ENCODE results near the gene SCAMP1.

Gene SCAMP1

DNA sequence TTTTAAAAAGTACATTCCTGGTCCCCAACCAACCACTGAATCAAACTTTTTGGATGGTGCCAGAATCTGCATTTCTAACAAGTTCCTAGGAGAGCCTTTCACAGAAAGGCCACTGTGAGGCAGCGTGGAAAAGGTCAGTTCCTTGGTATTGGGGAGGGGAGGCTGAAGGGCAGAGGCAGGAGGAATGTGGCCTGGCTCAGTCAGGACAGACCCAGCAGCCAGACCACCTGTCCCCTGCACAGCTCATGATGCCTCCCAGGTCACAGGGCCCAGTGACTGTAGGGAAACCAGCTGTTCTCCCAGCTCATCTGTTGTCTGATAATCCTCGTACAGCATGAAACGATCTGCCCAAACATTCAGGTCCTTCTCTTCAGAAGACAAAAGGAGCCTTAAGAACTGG, 155.3 kb downstream of the SCAMP1 start:
- DNase-seq: no peak

DNA sequence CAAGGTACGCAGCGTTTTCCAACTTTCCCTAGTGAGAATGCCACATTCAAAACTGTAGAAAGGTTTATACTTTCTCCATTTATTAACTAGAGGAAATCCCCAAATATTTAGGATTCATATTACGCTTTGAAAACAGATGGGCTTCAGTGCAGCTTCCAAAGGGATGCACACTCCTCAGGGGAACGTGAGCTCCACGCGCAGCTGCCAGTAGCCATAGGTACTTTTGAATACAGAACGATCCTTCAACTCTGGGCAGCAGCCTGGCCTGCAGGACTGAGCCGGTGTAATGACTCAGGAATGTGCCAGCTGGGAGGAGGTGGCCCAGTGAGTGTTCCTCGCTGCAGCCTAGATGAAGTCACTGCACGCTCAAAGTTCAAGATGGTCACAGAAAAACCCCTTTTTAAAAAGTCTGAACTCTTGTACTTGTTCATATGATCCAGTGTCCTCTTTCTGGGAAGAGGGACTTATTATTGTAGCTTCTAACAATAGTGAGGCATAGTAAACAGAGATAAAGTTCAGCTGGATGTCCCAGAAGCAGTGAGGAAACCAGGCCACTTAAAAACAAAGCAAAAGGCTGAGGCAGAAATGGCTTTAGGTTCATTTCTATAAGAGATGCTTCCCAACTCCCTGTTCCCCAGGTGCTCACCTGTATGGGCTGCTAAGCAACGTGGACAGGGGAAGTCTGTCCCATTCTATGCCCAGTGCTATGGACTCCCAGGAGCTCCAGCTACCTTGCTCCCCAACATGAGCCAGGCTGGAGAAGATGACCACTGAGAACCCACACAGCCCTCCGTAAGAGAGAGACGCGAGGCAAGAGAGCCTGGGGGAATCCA, 158.2 kb downstream of the SCAMP1 start:
- DNase-seq: no peak

DNA sequence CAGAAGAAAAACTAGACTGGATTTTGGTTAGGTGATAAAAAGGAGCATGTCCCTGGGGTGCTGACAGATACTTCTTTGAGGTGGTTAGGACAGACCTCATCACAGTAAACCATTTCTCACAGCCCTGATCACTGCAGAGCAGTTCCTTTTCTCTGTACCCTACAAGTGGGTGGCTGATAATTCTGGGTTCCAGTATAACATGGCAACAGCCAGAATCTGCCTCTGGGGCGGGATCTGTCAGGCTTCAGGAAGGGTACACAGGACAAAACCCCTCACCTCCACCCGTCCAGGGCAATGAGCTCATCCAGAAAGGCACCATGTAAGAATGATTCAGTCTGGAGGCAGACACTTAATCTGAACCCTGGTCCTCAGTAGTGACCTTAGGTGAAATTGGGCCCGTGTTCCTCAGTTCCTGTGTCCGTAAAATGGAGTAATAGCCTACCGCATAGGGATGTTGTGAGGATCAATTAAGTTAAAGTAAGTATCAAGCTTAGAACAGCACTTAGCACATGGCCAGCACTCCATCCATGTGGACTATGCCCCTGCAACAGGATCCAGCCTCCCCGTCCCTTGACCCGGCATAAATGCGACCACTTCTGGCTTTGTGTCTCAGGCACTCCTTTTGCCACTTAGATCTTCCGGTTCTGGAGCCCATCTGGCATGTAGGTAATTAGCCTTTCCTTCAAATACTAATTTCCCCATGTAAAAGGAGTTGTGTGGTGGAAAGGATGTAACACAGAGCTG, 159.0 kb downstream of the SCAMP1 start:
- no peak for DNase-seq

DNA sequence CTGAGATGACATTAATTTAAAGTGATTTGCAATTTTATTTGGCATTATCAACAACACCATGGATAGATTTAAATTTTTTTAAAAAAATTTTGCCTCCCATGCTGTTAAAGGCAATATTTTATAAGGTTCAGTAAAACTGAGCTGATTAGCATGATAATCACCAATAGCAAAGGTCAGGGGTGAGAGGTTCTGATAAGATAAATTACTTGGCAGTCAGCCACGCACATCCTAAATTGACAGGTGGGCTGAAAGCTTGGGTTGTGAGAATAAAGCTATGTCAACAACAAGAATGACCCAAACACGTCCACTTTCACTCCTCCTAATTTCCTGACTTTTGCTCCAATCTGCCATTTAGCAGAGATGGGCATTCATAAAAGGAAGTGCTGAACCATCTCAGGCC, 161.0 kb downstream of the SCAMP1 start:
- DNase-seq: no peak

DNA sequence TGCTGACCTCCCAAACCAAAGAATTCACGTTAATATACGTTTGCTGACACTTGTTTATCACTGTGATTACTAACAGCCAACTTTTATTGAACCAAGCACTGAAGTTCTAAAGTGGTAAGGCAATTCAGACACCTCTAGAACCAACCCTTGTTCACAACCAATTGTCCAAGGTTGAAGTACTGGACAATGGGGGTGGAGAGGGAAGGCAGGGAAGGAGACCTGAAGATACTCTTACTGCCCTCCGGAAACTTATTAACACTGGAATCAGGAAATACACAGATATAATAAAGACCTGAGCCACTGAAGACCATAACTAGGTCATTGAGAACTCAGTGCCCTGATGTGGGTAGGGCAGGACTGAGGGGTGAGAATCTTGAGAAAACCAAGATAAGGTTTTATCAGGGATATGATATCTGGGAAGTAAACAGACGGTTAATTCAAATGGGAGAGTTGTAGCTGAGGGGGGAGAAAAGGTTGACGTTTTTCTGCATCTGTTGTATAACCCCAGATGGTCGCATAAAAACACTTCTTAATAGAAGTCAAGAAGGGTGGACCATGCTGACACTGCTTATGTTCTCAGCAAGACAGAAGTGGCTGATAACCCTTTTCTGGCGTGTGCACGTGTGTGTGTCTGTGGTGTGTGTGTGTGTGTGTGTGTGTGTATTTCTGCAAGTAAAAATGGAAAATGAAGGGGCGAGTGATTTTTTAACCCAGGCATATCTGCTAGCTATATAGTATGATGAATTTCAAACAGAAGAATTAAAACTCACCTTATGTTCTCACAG, 162.3 kb downstream of the SCAMP1 start:
- no peak for DNase-seq

DNA sequence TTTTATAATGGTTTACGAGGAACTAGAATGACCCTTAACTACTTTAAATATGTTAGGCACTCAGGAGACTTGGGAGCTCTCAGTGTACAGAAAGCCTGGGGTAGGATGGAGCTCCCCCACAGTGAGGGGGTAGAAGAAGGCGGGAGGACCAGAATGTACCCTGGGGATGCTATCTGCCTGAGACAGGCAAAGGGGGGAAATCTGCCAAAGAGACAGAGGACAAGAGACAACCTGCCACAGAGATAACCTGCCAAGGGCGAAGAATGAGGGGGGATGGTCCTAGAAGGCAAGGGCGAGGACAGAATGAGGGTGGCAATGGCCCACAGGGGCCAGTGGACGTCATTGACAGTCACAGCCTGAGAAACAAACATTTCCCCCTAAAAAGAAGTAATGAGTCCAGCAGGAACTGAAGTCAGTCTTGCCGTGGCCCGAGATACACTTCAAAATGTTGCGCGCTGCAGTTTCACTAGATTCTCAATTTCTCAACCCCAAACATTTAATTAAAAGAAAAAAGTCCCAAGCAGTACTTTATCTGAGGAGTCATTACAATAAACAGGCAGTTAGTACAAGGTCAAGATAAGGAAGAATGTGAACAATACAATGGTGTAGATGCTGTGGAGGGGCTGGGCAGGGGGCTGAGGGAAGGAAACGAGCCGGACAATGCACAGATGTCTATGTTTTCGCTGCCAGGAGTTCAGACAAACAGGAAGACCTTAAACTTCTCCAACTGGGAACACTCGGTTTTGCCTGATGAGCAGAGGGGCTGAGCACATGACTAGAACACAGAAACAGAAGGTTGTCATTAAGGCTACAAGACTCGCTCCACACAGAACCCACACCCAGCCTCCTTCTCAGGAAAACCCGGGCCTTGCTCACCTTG, 163.1 kb downstream of the SCAMP1 start:
- no peak for DNase-seq

DNA sequence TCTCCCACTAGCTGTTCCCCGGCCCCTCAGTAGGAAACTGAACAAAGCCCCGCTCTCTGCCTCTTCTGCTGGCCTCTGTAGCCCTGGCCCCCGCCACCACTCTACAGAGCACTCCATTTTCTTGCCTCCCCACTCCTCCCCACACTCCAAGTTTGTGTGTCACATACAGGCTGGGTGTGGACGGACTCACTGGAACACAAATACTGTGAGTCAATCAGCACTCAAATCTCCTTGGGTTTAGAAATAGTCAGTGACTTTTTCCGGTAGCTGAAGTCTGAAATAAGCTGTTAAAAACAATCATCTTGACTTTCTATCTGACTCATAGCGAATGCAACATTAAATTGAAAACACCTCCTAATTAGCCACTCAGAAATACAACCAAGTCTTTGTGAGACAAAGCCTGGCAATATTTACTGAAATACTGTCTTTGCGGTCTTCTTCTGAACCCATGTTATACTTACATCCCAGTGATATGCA, 165.7 kb downstream of the SCAMP1 start:
- DNase-seq: no peak

DNA sequence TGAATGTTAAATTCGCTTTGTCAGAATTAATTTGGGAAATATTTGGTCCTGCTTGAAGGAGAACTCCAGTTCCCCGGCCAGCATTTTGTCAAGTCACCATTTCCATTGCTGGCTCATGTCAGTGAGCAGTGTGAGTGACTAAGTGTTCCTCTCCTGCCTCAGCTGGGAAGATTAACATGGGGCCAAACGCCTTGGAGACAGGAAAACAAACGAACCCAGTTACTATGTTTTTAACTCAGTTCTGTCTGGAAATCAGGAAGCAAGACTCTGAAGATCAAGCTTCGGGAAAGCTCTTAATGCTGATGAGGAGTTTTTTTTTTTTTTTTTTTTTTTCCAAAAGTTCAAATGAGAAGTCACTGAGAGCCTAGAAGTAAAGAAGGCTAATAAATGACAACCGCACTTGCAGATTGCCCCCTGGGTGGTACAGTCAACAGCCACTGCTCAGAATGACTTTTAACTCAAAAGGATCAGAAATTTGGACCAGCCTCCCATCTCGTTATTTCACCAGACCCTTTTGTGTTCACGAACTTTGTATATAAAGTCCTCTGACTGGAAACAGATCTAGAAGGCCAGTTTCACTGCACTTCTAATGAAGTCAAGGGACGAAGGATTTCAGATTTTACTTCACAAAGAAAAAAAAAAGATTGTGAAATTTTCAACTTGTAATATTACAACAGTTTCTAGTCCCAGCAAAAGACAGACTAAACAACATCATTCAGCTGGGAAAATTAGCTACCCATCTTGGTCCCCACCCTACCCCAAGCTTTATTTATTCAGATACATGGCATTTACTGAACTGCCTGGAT, 166.8 kb downstream of the SCAMP1 start:
- DNase-seq: no peak

DNA sequence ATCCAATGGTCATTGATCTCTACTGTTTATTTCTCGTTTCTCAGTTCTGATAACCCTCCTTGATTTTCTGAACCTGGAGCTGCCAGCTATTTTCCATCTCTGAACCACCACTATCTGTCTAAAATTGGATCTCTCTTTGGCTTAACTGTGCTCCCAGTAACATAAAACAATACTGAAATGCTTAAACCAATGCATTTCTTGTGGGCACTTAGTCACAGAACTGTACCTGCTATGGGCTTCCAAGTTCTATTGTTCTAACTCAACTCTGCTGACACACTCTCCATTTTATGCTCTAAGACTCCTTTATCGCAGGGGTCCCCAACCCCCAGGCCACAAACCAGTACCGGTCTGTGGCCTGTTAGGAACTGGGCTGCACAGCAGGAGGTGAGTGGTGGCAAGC, 167.5 kb downstream of the SCAMP1 start:
- no peak for DNase-seq
